ENCODE results near the gene GCG. TPM values are rescaled to one million over a fixed set of nuclear protein-coding genes. Genes with fewer than 3 reads are reported as not detected.

GCG gene
- total RNA-seq, 2 donors from 2014 or later, result 1.6 TPM; not detected in 1

DNA sequence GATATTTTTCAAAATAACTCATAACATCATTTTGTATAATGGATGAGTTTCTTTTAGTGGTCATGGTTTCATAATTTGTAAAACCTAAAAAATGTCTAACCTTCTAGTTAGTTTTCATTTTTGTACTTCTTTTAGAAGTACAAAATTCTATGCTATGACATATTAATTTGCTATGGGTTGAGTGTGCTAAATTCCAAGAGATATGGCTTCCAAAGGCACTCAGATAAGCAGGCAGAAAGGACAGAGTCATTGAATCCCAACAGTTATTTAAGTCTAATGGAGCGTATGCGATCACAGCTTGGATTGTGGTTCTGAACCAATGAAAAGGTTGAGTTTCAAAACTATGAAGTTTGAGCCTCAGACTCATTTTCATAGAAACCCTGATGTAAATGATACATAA, 37.0 kb downstream of the GCG start:
- TF ChIP-seq POLR2A (IDR thresholded peaks at IDR 0.05), result no peak
- TF ChIP-seq, protein P1, sequence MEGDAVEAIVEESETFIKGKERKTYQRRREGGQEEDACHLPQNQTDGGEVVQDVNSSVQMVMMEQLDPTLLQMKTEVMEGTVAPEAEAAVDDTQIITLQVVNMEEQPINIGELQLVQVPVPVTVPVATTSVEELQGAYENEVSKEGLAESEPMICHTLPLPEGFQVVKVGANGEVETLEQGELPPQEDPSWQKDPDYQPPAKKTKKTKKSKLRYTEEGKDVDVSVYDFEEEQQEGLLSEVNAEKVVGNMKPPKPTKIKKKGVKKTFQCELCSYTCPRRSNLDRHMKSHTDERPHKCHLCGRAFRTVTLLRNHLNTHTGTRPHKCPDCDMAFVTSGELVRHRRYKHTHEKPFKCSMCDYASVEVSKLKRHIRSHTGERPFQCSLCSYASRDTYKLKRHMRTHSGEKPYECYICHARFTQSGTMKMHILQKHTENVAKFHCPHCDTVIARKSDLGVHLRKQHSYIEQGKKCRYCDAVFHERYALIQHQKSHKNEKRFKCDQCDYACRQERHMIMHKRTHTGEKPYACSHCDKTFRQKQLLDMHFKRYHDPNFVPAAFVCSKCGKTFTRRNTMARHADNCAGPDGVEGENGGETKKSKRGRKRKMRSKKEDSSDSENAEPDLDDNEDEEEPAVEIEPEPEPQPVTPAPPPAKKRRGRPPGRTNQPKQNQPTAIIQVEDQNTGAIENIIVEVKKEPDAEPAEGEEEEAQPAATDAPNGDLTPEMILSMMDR (IDR thresholded peaks at IDR 0.05), result no peak
- TF ChIP-seq POLR2AphosphoS5 (IDR thresholded peaks at IDR 0.05), result no peak
- Histone ChIP-seq H3K27ac (no peak overlapping the region), H3K27me3 (replicated peaks; ENCODE audit: insufficient read depth) (no peaks in the 10 kb centered on the region), H3K9me3 (no peaks in the 10 kb centered on the region), H3K4me1 (replicated peaks) (no peaks in the 10 kb centered on the region), H3K4me3 (no peak overlapping the region), H3K36me3 (no peaks in the 10 kb centered on the region)
- intact Hi-C loops (cut with DNase I), result no loop called here
- no peak for DNase-seq (ENCODE audit: low spot score)
- 100% methylated on average over 2 of the region's 2 CpGs for WGBS

DNA sequence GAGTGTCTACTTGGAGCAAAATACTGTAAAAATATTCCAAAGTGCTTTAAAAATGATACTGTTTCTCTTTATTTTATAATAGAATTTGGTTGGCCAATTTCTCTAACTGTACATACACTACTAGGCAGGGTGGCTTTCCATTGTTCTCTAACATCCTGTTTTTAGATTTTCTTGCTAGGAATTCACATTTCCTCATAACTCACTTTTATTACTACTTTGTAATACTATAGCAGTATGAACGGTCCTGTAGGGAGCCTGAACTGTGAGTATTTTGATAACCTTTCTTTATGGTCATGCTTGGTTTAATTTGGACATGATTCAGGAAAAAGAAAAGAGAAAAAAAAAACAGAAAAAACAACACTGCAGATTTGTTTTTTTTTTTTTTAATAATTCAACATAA, 37.8 kb downstream of the GCG start:
- no peaks in the 10 kb centered on the region for H3K27me3 ChIP-seq (replicated peaks; ENCODE audit: insufficient read depth)
- H3K36me3 ChIP-seq, result no peaks in the 10 kb centered on the region
- H3K9me3 ChIP-seq, result no peaks in the 10 kb centered on the region
- H3K27ac ChIP-seq, result no peak overlapping the region
- TF ChIP-seq, protein P1 (IDR thresholded peaks at IDR 0.05), result no peak
- TF ChIP-seq POLR2A (IDR thresholded peaks at IDR 0.05), result no peak
- TF ChIP-seq POLR2AphosphoS5 (IDR thresholded peaks at IDR 0.05), result no peak
- H3K4me1 ChIP-seq (replicated peaks), result no peaks in the 10 kb centered on the region
- intact Hi-C loops (cut with DNase I), result no loop called here
- no peak for DNase-seq (ENCODE audit: low spot score)
- H3K4me3 ChIP-seq, result no peak overlapping the region
- WGBS, result 18% methylated on average over 1 of the region's 1 CpG

DNA sequence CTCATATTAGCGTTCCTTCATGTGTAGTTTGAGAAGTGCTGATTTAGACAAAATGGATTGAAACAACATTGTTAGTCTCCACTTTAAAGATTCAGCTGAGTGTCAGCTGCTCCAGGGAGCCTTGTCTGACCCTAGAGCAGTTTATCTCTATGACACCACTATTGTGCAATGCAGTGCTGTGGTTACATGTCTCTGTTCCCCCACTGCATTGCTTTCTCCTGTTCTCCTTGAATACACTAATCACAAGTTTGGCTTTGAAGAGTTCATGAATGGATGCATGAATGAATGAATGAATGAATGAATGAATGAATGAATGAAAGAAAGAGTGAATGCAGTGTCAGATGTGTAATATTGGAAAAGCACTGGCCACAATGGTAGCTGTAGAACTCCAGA, 38.3 kb downstream of the GCG start:
- WGBS, result 90% methylated on average over 1 of the region's 1 CpG
- no peaks in the 10 kb centered on the region for H3K4me1 ChIP-seq (replicated peaks)
- no peaks in the 10 kb centered on the region for H3K36me3 ChIP-seq
- no peaks in the 10 kb centered on the region for H3K27me3 ChIP-seq (replicated peaks; ENCODE audit: insufficient read depth)
- no peak overlapping the region for H3K4me3 ChIP-seq
- no peak overlapping the region for H3K27ac ChIP-seq
- no peak for DNase-seq (ENCODE audit: low spot score)
- TF ChIP-seq POLR2AphosphoS5 (IDR thresholded peaks at IDR 0.05), result no peak
- no peak for TF ChIP-seq POLR2A (IDR thresholded peaks at IDR 0.05)
- TF ChIP-seq, protein P1 (IDR thresholded peaks at IDR 0.05), result no peak
- intact Hi-C loops (cut with DNase I), result no loop called here
- no peaks in the 10 kb centered on the region for H3K9me3 ChIP-seq

DNA sequence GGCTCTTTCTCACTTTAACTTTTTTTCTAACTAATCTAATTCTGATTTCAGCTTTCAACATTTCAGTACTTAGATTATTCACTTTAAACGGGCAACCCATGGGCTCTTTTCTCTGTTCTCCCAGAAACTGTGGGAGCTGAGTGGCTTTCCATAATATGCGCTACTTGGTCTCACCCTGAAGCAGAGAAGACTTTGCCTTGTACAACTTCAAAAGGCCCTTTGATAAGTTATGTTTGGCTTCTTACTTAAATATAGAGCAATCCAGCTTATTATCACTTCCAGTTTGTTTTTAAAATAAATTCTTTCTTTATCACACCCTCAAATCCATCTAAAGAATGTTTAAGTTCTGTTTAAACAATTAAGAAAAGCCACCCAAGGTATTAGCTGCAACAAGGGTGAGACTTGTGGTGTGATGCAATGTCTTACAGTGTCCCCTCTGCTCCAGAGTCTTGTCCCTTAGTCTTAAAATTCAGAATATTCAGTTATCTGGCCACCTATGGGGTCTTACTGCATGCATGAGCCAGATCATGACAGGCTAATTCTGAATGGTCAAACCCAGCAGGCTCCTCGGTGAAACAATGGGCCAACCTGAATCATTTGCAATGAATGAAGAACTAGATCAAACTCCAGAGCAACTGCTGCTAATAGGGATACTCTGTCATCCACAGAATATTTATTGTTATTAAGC, 38.8 kb downstream of the GCG start:
- no peaks in the 10 kb centered on the region for H3K27me3 ChIP-seq (replicated peaks; ENCODE audit: insufficient read depth)
- 76% methylated on average over 3 of the region's 3 CpGs for WGBS
- no peak for DNase-seq (ENCODE audit: low spot score)
- H3K9me3 ChIP-seq, result no peaks in the 10 kb centered on the region
- TF ChIP-seq POLR2AphosphoS5 (IDR thresholded peaks at IDR 0.05) (no peak), POLR2A (IDR thresholded peaks at IDR 0.05) (no peak)
- TF ChIP-seq, protein P1 (IDR thresholded peaks at IDR 0.05), result no peak
- H3K4me3 ChIP-seq, result no peak overlapping the region
- intact Hi-C loops (cut with DNase I), result no loop called here
- no peaks in the 10 kb centered on the region for H3K4me1 ChIP-seq (replicated peaks)
- no peaks in the 10 kb centered on the region for H3K36me3 ChIP-seq
- no peak overlapping the region for H3K27ac ChIP-seq
